Activated CD4-positive, alpha-beta memory T cell treated with anti-CD3 and anti-CD28 coated beads for 36 hours (primary cell): Measurements from ENCODE around the gene CD300LF. TPM values are rescaled to one million over a fixed set of nuclear protein-coding genes. Genes with fewer than 3 reads are reported as not detected.

Source experiments
- CTCF ChIA-PET: fragments of 350-600 bp; sonication (Branson Sonifier 250); formaldehyde crosslinking; loops from one replicate; lab custom pipeline; 2021; ENCODE audit warnings: antibody characterized with exemption, inconsistent platforms; lab: Charles Lee
- POLR2A ChIA-PET: fragments of 350-600 bp; sonication (Branson Sonifier 250); formaldehyde crosslinking; loops from one replicate; lab custom pipeline; 2021; ENCODE audit warnings: antibody characterized with exemption; lab: Charles Lee
- DNase-seq: peaks from one replicate; pipeline ENCODE4 v3.0.0-alpha.2; 2020
- H3K27ac Mint-ChIP-seq: one replicate; pipeline ENCODE4 v1.8.0; 2021; ENCODE audit warnings: mixed read lengths
- H3K27me3 Mint-ChIP-seq: one replicate; pipeline ENCODE4 v1.8.0; 2021; ENCODE audit warnings: mixed read lengths
- H3K36me3 Mint-ChIP-seq: one replicate; pipeline ENCODE4 v1.8.0; 2021; ENCODE audit warnings: mixed read lengths
- H3K4me1 Mint-ChIP-seq: one replicate; pipeline ENCODE4 v1.8.0; 2021; ENCODE audit warnings: low read depth, mixed read lengths
- H3K4me3 Mint-ChIP-seq: one replicate; pipeline ENCODE4 v1.8.0; 2021; ENCODE audit warnings: mild to moderate bottlenecking, mixed read lengths
- H3K9me3 Mint-ChIP-seq: one replicate; pipeline ENCODE4 v1.8.0; 2021; ENCODE audit warnings: mixed read lengths
- intact Hi-C: fragments of 100-400 bp; cut with micrococcal nuclease; formaldehyde crosslinking; loops from one replicate; pipeline ENCODE4 v1.15.1; 2023
- total RNA-seq, 2 experiments: library from RNA; stranded (reverse); gene quantifications; one replicate each; pipeline ENCODE4 v1.2.3, GENCODE V29; 2021

CD300LF gene
- total RNA-seq, 2 experiments from 2014 or later = not detected

DNA sequence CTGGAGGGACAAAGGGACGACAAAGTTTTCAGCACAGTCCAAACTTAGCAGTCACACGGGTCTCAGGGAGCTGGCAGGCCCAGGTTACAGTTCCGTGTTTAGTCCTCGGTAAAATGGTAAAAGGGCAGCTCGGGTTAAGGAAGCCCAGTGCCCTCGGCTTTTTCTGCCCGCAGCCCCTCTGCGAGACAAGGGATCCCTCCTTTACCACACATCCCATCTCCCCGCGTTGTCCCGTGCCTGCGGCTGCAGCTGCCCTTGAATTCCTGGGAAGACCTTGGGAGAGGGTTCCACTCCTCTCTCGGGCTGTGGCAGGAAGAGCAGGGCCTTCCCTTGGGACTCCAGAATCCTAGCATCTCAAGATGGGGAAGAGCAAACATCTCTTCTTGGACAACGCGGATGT, 17.1 kb upstream of the CD300LF start:
- H3K27ac Mint-ChIP-seq = no peak overlapping the region
- H3K4me1 Mint-ChIP-seq = peaks cover 13% of the 10 kb centered on the region
- ChIA-PET CTCF (interaction anchor here (2.3 kb wide), 1 partner anchor 73 kb away, joined by 11 read pairs; no protein-coding TSS in a partner anchor), POLR2A (no interaction called here)
- intact Hi-C loops = no loop called here
- H3K36me3 Mint-ChIP-seq = no peaks in the 10 kb centered on the region
- DNase-seq = no peak
- H3K27me3 Mint-ChIP-seq = no peaks in the 10 kb centered on the region
- no peaks in the 10 kb centered on the region for H3K9me3 Mint-ChIP-seq
- H3K4me3 Mint-ChIP-seq = no peak overlapping the region

DNA sequence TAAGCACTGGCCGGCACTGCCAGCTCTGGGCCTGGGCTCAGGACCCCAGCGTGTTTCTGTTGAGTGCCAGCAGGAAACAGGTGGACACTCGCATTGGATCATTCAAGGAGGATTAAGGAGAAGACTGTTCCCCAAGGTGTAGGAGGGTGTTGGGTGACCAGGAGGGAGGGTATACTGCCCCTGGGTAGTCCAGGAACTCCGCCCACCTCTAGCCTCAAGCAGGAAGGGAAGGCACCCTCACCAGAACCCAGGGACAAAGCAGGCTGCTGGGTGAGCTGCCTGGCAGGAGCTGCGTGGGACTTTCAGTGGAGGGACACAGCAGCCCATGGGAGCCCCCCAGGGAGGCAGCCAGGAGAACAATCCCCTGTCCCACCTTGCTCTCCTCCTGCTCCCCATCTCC, 16.6 kb upstream of the CD300LF start:
- CTCF ChIA-PET = interaction anchor here (2.3 kb wide), 1 partner anchor 72 kb away, joined by 11 read pairs; no protein-coding TSS in a partner anchor
- H3K27me3 Mint-ChIP-seq = no peaks in the 10 kb centered on the region
- no peak overlapping the region for H3K4me3 Mint-ChIP-seq
- peaks cover 13% of the 10 kb centered on the region for H3K4me1 Mint-ChIP-seq
- no peak for DNase-seq
- H3K9me3 Mint-ChIP-seq = no peaks in the 10 kb centered on the region
- H3K36me3 Mint-ChIP-seq = no peaks in the 10 kb centered on the region
- H3K27ac Mint-ChIP-seq = no peak overlapping the region
- POLR2A ChIA-PET = no interaction called here
- intact Hi-C loops = no loop called here

DNA sequence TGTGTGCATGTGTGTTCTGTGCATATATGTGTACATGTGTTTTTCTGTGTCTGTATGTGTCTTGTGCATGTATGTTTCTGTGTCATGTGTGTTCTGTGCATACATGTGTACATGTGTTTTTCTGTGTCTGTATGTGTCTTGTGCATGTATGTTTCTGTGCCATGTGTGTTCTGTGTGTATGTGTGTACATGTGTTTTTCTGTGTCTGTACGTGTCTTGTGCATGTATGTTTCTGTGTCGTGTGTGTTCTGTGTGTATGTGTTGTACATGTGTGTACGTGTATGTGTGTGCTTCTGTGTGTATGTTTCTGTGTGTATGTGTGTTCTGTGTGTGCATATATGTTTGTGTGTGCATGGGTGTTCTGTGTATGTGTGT, 16.0 kb upstream of the CD300LF start:
- intact Hi-C loops = no loop called here
- no peak overlapping the region for H3K27ac Mint-ChIP-seq
- no peaks in the 10 kb centered on the region for H3K9me3 Mint-ChIP-seq
- no peak overlapping the region for H3K4me3 Mint-ChIP-seq
- no peaks in the 10 kb centered on the region for H3K27me3 Mint-ChIP-seq
- no peaks in the 10 kb centered on the region for H3K36me3 Mint-ChIP-seq
- ChIA-PET CTCF (no interaction called here), POLR2A (no interaction called here)
- H3K4me1 Mint-ChIP-seq = peaks cover 13% of the 10 kb centered on the region
- DNase-seq = no peak

DNA sequence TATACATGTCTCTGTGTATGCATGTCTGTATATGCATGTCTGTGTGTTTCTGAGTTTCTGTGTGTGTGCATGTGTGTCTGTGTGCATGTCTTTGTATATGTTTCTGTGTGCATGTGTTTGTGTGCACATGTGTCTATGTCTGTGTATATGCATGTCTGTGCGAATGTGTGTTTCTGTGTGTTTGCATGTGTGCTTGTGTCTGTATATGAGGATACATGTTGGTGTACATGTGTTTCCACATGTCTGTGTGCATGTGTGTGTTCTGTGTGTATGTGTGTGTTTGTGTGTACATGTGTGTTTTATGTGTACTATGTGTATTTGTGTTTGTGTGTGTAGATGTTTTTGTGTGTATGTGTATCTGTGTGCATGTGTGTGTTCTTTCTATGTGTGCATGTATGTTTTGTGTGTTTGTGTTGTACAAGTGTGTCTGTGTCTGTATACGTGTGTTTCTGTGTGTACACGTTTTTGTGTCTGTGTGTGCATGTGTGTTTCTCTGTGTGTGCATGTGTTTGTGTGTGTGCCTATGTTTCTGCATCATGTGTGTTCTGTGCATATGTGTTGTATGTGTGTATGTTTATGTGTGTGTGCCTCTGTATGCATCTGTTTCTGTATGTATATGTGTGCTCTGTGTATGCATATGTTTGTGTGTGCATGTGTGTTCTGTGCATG, 15.4 kb upstream of the CD300LF start:
- no peak for DNase-seq
- Mint-ChIP-seq H3K27ac (no peak overlapping the region), H3K27me3 (no peaks in the 10 kb centered on the region), H3K4me3 (no peak overlapping the region), H3K36me3 (no peaks in the 10 kb centered on the region), H3K9me3 (no peaks in the 10 kb centered on the region), H3K4me1 (peaks cover 13% of the 10 kb centered on the region)
- intact Hi-C loops = no loop called here
- POLR2A ChIA-PET = no interaction called here
- CTCF ChIA-PET = no interaction called here

DNA sequence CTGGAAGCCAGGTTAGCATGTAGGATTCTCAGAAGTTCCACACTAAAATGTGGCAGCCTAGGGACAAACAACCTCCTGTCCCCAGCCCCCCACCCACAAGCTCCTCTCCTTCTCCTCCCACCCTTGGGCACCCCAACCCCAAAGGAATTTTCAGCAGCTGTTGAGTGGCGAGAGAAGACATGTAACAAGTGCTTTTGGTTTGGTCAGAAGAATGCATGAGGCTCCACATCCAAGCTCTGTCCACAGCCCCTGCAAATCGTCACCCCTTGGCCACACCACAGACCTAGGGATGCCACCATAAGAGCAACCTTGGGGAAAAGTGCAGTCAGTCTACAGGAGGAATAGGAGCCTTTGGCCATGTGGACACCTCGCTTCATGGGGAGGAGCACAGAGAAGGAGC, 12.4 kb upstream of the CD300LF start:
- DNase-seq = no peak
- intact Hi-C loops = no loop called here
- no peak overlapping the region for H3K4me3 Mint-ChIP-seq
- H3K4me1 Mint-ChIP-seq = peaks cover 2% of the 10 kb centered on the region
- no peaks in the 10 kb centered on the region for H3K36me3 Mint-ChIP-seq
- H3K27me3 Mint-ChIP-seq = no peaks in the 10 kb centered on the region
- CTCF ChIA-PET = interaction anchor here (4.5 kb wide), 1 partner anchor 68 kb away, joined by 12 read pairs; no protein-coding TSS in a partner anchor
- no peaks in the 10 kb centered on the region for H3K9me3 Mint-ChIP-seq
- POLR2A ChIA-PET = interaction anchor here (0.6 kb wide), 1 partner anchor 36 kb away, joined by 3 read pairs; no protein-coding TSS in a partner anchor
- no peak overlapping the region for H3K27ac Mint-ChIP-seq

DNA sequence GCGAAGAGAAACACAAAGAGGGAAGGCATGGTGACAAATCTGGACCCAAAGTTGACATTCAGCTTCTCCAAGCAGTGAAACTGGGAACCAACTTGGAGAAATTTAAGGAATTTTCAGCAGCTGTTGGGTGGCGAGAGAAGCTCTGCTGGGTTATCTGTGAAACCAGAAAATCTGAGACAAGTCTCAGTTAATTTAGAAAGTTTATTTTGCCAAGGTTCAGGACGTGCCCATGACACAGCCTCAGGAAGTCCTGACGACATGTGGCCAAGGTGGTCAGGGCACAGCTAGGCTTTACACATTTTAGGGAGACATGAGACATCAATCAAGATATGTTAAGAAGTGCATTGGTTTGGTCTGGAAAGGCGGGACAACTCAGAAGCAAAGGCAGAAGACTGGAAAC, 11.2 kb upstream of the CD300LF start:
- ChIA-PET CTCF (interaction anchor here (1.2 to 4.5 kb wide), 2 partner anchors 13 to 66 kb away, joined by 3 to 12 read pairs; partner anchors contain the start of gene RAB37), POLR2A (no interaction called here)
- Mint-ChIP-seq H3K4me1 (no peaks in the 10 kb centered on the region), H3K9me3 (no peaks in the 10 kb centered on the region), H3K4me3 (no peak overlapping the region), H3K27ac (no peak overlapping the region), H3K36me3 (no peaks in the 10 kb centered on the region), H3K27me3 (no peaks in the 10 kb centered on the region)
- DNase-seq = no peak
- intact Hi-C loops = no loop called here

DNA sequence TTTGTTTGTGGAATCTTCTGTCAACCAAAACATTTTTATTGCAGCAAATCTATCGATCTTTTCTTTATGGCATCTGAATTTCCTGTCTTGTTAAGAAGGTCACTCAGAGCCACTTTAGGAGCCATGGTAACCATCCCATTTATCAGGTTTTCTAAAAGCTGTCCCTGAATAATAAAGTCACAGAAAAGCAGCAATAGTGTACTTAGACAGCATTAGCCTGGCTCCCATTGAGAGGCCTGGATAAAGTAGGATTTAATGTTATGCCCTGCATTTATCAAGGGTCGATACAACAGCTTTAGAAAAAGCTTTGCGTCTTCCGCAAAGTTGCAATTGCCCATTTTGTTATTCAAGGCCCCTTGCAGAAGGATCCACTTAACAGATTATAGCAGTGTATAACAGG, 10.1 kb upstream of the CD300LF start:
- H3K9me3 Mint-ChIP-seq = no peaks in the 10 kb centered on the region
- CTCF ChIA-PET = interaction anchor here (0.6 kb wide), 1 partner anchor 14 kb away, joined by 3 read pairs; the partner anchor contains the start of gene RAB37
- no peaks in the 10 kb centered on the region for H3K36me3 Mint-ChIP-seq
- H3K27ac Mint-ChIP-seq = no peak overlapping the region
- no peak overlapping the region for H3K4me3 Mint-ChIP-seq
- intact Hi-C loops = no loop called here
- H3K27me3 Mint-ChIP-seq = no peaks in the 10 kb centered on the region
- POLR2A ChIA-PET = no interaction called here
- DNase-seq = no peak
- H3K4me1 Mint-ChIP-seq = no peaks in the 10 kb centered on the region

DNA sequence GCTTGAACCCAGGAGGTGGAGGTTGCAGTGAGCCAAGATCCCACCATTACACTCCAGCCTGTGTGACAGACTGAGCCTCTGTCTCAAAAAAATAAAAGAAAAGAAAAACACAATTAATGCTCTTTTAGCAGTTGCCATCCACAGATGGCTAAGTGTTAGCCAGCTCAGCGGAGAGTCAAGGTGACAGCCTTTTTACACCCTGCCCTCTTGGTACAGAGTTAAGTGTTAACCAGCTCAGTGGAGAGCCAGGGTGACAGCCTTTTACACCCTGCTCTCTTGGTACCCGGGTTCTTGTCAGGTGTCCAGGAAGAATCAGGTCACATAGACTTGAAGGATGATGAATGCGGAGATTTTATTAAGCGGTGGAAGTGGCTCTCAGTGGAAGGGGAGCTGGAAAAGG, 7.8 kb upstream of the CD300LF start:
- Mint-ChIP-seq H3K36me3 (no peaks in the 10 kb centered on the region), H3K4me3 (no peak overlapping the region), H3K9me3 (no peaks in the 10 kb centered on the region), H3K4me1 (no peaks in the 10 kb centered on the region), H3K27me3 (no peaks in the 10 kb centered on the region), H3K27ac (no peak overlapping the region)
- intact Hi-C loops = no loop called here
- POLR2A ChIA-PET = no interaction called here
- CTCF ChIA-PET = interaction anchor here (0.8 kb wide), 2 partner anchors 50 to 63 kb away, joined by 3 read pairs; no protein-coding TSS in a partner anchor
- DNase-seq = no peak

DNA sequence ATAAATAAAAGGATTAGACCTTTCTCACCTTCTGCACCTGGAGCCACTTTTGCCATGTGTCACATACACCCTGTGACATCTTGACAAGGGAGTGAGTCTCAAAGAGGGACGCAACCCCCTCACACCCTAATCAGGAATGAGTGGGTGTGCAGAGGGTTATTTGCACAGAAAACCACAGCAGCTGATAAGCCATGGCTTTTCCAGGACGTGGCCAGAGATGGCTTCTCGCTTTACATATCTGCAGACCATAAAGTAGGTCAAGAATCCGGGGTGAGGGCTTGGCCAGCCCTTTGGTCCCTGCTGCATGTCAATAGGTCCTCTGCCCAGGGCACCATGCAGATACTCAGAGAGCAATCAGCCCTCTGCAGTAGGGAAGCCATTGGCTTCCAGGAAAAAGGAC, 2.4 kb upstream of the CD300LF start:
- intact Hi-C loops = no loop called here

DNA sequence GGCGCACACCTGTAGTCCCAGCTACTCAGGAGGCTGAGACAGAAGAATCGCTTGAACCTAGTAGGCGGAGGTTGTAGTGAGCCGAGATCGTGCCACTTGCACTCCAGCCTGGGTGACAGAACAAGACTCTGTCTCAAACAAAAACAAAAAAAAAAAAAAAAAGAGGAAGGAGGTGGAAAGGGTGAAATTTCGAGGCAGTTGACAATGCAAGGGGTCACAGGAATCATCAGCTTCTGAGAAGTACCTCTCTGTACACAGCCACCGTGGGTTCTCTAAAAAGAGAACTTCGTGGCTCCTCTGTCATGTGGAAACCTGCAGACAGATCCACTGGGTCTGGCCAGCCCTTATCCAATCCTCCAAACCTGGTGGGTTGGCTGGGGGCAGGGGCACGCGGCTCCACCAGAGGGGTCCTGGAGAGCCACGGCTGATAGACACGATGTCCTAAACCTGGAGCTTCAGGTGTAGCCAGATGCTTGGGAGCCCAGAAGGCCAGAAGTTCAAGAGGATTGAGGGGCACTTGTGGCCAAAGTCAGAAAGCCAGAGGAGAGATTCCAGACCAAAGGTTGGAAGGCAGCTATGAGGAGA, 540 bp upstream of the CD300LF start:
- Mint-ChIP-seq H3K9me3 (no peaks in the 10 kb centered on the region), H3K27ac (no peak overlapping the region), H3K4me3 (no peak overlapping the region), H3K27me3 (peaks cover 8% of the 10 kb centered on the region), H3K36me3 (no peaks in the 10 kb centered on the region), H3K4me1 (peaks cover 5% of the 10 kb centered on the region)
- ChIA-PET CTCF (interaction anchor here (1.0 kb wide), 1 partner anchor 56 kb away, joined by 5 read pairs; no protein-coding TSS in a partner anchor), POLR2A (no interaction called here)
- DNase-seq = no peak
- intact Hi-C loops = no loop called here

More for the DNA sequence above, 2.4 kb upstream of the CD300LF start:
- peaks cover 8% of the 10 kb centered on the region for H3K27me3 Mint-ChIP-seq
- DNase-seq = no peak
- no peak overlapping the region for H3K4me3 Mint-ChIP-seq
- H3K4me1 Mint-ChIP-seq = peaks cover 5% of the 10 kb centered on the region
- no peaks in the 10 kb centered on the region for H3K9me3 Mint-ChIP-seq
- ChIA-PET CTCF (interaction anchor here (0.9 kb wide), 1 partner anchor 58 kb away, joined by 3 read pairs; no protein-coding TSS in a partner anchor), POLR2A (no interaction called here)
- H3K27ac Mint-ChIP-seq = no peak overlapping the region
- H3K36me3 Mint-ChIP-seq = no peaks in the 10 kb centered on the region

DNA sequence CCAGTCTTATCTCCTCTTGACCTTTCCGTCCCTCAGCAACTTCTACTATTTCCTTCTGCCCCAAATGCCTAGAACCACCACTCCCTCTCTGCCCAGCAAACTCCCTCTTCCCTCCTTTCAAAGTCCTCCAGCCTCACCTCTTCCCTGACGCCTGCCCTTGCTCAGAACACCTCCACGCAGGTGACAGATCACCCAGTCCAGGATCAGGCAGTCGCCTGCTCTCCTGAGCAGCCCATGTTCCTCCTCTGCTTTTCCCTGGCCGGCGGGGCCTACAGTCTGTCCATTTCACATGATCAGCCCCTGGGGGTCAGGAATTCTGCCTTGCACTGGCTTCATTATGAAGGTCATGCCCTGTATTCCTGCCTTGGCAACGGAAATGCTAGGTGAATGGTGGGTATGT, 422 bp downstream of the CD300LF start:
- H3K27me3 Mint-ChIP-seq = peaks cover 8% of the 10 kb centered on the region
- no peaks in the 10 kb centered on the region for H3K36me3 Mint-ChIP-seq
- ChIA-PET POLR2A (no interaction called here), CTCF (interaction anchor here (0.6 kb wide), 1 partner anchor 70 kb away, joined by 5 read pairs; no protein-coding TSS in a partner anchor)
- H3K4me3 Mint-ChIP-seq = no peak overlapping the region
- H3K9me3 Mint-ChIP-seq = no peaks in the 10 kb centered on the region
- intact Hi-C loops = no loop called here
- H3K27ac Mint-ChIP-seq = no peak overlapping the region
- peaks cover 5% of the 10 kb centered on the region for H3K4me1 Mint-ChIP-seq
- DNase-seq = no peak

DNA sequence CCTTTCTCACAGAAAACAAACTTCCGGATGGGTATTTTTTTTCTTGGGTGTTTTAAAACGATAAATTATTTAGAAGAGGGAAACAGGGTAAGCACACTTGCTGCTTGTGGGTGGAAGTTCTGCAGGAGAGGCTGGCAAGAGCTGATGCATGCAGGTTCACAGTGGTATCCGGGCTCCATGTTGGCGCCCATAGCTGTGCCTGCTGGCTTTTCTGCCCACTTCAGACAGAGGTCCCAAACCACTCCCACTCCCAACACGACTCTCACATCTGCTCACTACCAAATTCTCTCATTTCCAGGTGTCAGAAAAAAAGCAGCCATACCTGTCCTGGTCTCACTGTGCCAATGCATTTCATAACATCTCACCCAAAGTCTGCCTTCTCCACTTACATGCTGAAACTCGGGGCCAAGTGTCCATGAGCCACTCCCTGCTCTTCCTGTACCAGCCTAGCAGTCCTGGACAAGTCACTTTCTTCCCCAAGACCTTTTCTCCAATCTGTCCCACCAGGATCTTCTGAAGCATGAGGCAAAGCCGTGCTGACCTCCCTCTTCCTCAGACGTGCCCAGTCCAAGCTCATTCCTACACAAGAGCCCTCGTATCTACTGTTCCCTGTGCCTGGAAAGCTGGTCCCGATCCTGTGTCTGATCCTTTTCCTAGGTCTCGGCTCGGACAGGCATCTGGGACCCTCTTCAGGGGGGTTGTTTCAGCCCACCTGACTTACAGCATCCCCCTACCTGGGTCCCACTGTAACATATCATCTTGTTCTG, 1.5 kb downstream of the CD300LF start:
- Mint-ChIP-seq H3K4me1 (peaks cover 5% of the 10 kb centered on the region), H3K9me3 (no peaks in the 10 kb centered on the region), H3K27me3 (peaks cover 8% of the 10 kb centered on the region), H3K27ac (no peak overlapping the region), H3K36me3 (no peaks in the 10 kb centered on the region), H3K4me3 (no peak overlapping the region)
- ChIA-PET CTCF (interaction anchor here (0.6 kb wide), 1 partner anchor 69 kb away, joined by 5 read pairs; no protein-coding TSS in a partner anchor), POLR2A (no interaction called here)
- intact Hi-C loops = no loop called here
- no peak for DNase-seq
